Retinal pigment epithelial cell (primary cell): Measurements from ENCODE around the gene HOMER3.

Experiments used
- DNase-seq: peaks from one replicate; pipeline ENCODE4 v3.0.0-alpha.2; 2010; ENCODE audit warnings: low read depth
- H3K4me3 ChIP-seq: 2 replicates; pipeline ENCODE4 v1.5.1; 2011; ENCODE audit warnings: mild to moderate bottlenecking, low read length, control low read depth, moderate library complexity
- TF ChIP-seq, protein P1 (sequence below): conservative IDR thresholded peaks from 2 replicates; pipeline ENCODE4 v1.5.1; 2011; ENCODE audit warnings: low read depth, low read length, control low read depth, inconsistent platforms

HOMER3 gene

DNA sequence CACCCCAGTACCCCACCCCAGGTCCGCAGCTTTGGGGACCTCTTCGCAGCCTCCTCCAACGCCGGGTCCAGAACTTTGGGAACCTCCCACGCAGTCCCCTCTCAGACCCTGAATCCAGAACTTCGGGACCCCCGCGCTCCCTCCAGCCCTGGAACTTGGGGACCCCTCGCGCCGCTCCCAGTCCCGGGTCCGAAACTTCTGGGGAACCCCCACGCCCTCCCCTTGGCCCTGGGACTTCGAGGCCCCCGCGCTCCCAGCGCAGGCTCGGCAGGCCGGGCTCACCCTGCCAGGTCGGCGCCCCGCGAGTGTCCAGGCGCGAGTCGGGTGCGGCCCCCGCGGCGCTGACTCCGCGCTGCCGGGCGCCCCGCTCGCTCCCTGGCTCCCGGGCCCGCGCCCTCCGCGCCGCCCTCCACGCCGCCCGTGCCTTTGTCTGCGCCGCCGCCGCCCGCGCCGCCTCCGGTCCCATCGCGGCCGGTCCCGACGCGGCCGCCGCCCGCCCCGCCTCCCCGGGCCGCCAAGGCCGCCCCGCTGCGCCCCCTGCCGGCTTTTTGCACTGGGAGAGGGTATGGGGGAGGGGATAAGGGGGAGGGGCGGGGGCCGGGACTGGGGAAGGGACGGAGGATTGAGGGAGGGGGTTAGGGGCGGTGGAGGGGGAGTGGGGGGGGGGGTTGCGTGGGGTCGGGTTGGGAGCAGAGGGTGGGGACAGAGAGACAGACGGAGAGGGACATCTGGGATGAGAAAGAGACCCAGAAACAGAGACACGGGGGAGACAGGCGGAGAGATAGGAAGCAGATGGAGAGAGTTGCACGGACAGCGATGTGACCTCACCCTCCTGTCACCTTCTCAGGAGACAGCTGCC is at the start of gene HOMER3:
Gene HOMER3 (minus strand): TSS at position 449 of the 859 bp plus-strand sequence. CDS start 2,235 bp downstream, outside the sequence.
- DNase-seq: no peak
- TF ChIP-seq, protein P1, sequence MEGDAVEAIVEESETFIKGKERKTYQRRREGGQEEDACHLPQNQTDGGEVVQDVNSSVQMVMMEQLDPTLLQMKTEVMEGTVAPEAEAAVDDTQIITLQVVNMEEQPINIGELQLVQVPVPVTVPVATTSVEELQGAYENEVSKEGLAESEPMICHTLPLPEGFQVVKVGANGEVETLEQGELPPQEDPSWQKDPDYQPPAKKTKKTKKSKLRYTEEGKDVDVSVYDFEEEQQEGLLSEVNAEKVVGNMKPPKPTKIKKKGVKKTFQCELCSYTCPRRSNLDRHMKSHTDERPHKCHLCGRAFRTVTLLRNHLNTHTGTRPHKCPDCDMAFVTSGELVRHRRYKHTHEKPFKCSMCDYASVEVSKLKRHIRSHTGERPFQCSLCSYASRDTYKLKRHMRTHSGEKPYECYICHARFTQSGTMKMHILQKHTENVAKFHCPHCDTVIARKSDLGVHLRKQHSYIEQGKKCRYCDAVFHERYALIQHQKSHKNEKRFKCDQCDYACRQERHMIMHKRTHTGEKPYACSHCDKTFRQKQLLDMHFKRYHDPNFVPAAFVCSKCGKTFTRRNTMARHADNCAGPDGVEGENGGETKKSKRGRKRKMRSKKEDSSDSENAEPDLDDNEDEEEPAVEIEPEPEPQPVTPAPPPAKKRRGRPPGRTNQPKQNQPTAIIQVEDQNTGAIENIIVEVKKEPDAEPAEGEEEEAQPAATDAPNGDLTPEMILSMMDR: peak; percentile 26
- H3K4me3 ChIP-seq: peak within 1 kb of the TSS; percentile 91

DNA sequence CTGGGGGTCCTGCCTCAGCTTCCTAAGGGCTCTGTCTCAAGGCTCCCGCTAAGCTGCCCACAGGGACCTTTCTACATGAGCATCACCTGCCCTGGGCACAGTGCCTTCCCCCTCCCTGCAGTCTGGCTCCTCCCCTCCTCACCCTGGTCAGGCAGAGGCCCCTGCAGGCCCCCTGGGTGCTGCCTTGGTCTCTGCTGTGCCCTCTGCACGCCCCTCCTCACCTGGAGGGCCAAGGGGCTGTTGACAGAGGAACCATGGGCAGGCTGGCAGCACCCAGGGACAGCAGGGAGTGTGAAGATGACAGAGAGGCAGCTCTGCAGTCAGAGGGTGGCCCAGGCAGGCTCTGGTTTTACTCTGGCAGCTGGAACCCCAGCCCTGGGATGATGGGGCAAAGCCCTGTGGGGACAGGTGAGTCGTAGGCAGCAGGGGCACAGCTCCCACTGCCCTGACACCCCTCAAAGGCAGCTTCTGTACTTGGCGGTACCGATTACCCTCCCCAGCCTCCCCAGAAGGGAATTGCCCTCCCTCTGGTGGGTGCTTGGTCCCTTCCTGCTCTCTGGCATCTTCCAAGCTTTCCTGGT is 49.2 kb upstream of the HOMER3 start:
- TF ChIP-seq, protein P1: no peak
- no peak overlapping the region for H3K4me3 ChIP-seq
- DNase-seq: no peak

DNA sequence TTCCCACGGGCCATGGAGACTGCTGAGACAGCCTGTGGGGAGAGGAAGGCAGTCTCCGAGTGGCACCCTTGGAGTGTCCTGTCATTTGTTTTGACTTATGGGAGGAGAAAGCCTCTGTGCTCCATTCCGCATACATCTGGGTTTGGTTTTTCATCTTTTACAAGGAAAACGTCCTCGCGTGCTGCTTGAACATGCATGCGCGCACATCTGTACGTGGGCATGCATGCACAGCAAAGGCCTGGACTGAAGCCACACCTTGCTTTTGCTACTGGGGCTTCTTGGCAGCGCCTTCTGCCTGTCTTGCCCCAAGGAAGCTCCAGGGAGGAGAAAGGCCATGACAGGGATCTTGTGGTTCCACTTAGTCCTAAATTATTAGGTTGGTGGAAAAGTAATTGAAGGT is 48.3 kb upstream of the HOMER3 start:
- no peak overlapping the region for H3K4me3 ChIP-seq
- DNase-seq: no peak

DNA sequence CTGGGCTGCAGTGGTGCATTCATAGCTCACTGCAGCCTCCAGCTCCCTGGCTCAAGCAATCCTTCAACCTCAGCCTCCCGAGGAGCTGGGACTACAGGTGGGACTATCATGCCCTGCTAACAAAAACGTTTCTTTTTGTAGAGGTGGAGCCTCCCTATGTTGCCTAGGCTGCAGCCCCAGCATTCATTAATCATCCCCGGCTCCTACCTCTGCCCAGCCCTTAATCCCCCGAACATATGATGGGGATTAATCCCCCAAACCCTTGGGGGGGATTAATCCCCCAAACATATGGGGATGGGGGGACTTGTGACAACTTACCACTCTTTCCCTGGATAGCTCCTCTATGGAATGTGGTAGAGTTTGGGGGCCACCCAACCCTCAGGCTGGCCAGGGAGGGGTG is 46.4 kb upstream of the HOMER3 start:
- TF ChIP-seq, protein P1: no peak
- no peak overlapping the region for H3K4me3 ChIP-seq
- DNase-seq: no peak

More for the DNA sequence above, 48.3 kb upstream of the HOMER3 start:
- TF ChIP-seq, protein P1: no peak

DNA sequence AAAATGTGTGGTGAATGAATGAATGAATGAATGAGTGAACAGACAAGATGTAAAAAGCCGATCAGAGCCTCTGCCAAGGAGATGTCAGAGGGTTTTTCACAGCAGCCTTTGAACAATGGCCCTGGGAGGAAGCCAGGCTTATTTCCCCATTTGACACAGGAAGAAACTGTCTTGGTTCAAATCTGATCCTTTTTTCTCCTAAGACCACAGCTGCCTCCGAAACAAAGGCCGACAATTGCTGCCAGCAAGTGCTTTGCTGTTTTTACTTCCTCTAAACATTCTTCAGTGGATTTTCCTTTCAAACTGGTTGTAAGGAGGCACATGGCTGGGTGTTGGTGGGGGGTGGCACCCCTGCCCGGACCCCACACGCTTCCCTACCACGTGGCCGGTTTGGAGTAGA is 44.2 kb upstream of the HOMER3 start:
- no peak for DNase-seq
- TF ChIP-seq, protein P1: no peak

DNA sequence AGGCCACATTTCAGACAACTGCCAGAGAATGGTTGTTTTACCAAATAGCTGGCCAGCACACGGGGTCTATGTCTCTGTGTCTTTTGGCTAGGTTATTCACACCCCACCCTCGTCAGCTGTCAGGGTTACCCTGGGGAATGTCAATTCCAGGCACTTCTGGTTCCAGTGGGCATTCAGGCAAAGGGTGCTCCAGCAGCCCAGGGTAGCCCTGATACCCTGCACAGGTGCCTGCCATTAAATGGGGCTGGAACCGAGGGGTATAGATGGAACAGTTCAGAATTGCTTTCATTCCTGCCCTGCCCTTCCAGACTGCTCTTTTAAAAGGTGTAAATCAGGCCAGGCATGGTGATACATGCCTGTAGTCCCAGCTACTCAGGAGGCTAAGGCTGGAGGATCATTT is 43.2 kb upstream of the HOMER3 start:
- no peak for DNase-seq
- TF ChIP-seq, protein P1: no peak
- H3K4me3 ChIP-seq: no peak overlapping the region

More for the DNA sequence above, 44.2 kb upstream of the HOMER3 start:
- H3K4me3 ChIP-seq: no peak overlapping the region
